Measurements from ENCODE around the gene SLC43A2. TPM values are rescaled to one million over a fixed set of nuclear protein-coding genes. Genes with fewer than 3 reads are reported as not detected.

The SLC43A2 gene
- total RNA-seq, 1 donor: 39.6 TPM

- DNase-seq (ENCODE audit: low read depth in 2 of 3, low spot score in 2 of 3): no peak
Observed at GRCh38 chr17:1625581-1625980, 3.1 kb downstream of the SLC43A2 start.

GRCh38 chr17:1625053-1625452 is 3.6 kb downstream of the SLC43A2 start:
- no peak for DNase-seq (ENCODE audit: low read depth in 2 of 3, low spot score in 2 of 3)

GRCh38 chr17:1624650-1625049 is 4.0 kb downstream of the SLC43A2 start:
- DNase-seq (ENCODE audit: low read depth in 2 of 3, low spot score in 2 of 3): no peak

- no peak for DNase-seq (ENCODE audit: low read depth in 2 of 3, low spot score in 2 of 3)
Observed at GRCh38 chr17:1623057-1623630, 5.5 kb downstream of the SLC43A2 start.

GRCh38 chr17:1621273-1621954 is 7.2 kb downstream of the SLC43A2 start:
- DNase-seq (ENCODE audit: low read depth in 2 of 3, low spot score in 2 of 3): no peak

GRCh38 chr17:1620486-1620885 is 8.1 kb downstream of the SLC43A2 start:
- no peak for DNase-seq (ENCODE audit: low read depth in 2 of 3, low spot score in 2 of 3)

- peak in 2 of 3 donors; percentile 35 for DNase-seq (ENCODE audit: low read depth in 2 of 3, low spot score in 2 of 3)
Observed at GRCh38 chr17:1617620-1618174, 10.9 kb downstream of the SLC43A2 start.

GRCh38 chr17:1616101-1616500 is 12.5 kb downstream of the SLC43A2 start:
- no peak for DNase-seq (ENCODE audit: low read depth in 2 of 3, low spot score in 2 of 3)

GRCh38 chr17:1612400-1612799 is 16.2 kb downstream of the SLC43A2 start:
- DNase-seq (ENCODE audit: low read depth in 2 of 3, low spot score in 2 of 3): no peak

- DNase-seq (ENCODE audit: low read depth in 2 of 3, low spot score in 2 of 3): no peak
Observed at GRCh38 chr17:1611715-1612114, 16.9 kb downstream of the SLC43A2 start.

GRCh38 chr17:1608676-1609075 is 20.0 kb downstream of the SLC43A2 start:
- no peak for DNase-seq (ENCODE audit: low read depth in 2 of 3, low spot score in 2 of 3)

GRCh38 chr17:1607971-1608320 is 20.7 kb downstream of the SLC43A2 start:
- no peak for DNase-seq (ENCODE audit: low read depth in 2 of 3, low spot score in 2 of 3)

GRCh38 chr17:1606352-1606985 is 22.2 kb downstream of the SLC43A2 start:
- DNase-seq (ENCODE audit: low read depth in 2 of 3, low spot score in 2 of 3): no peak

- no peak for DNase-seq (ENCODE audit: low read depth in 2 of 3, low spot score in 2 of 3)
Observed at GRCh38 chr17:1605681-1606351, 22.8 kb downstream of the SLC43A2 start.

GRCh38 chr17:1604831-1605528 is 23.7 kb downstream of the SLC43A2 start:
- peak in 2 of 3 donors; percentile 40 to 46 for DNase-seq (ENCODE audit: low read depth in 2 of 3, low spot score in 2 of 3)

GRCh38 chr17:1601571-1601970 is 27.1 kb downstream of the SLC43A2 start:
- no peak for DNase-seq (ENCODE audit: low read depth in 2 of 3, low spot score in 2 of 3)

GRCh38 chr17:1598399-1599095 is 30.1 kb downstream of the SLC43A2 start:
- DNase-seq (ENCODE audit: low read depth in 2 of 3, low spot score in 2 of 3): no peak

GRCh38 chr17:1597861-1598342 is 30.7 kb downstream of the SLC43A2 start:
- no peak for DNase-seq (ENCODE audit: low read depth in 2 of 3, low spot score in 2 of 3)

GRCh38 chr17:1593630-1593931 is 35.1 kb downstream of the SLC43A2 start:
- no peak for DNase-seq (ENCODE audit: low read depth in 2 of 3, low spot score in 2 of 3)

Data from hematopoietic multipotent progenitor cell (in vitro differentiated cells).